GM23338 (cell line): Measurements from ENCODE around the gene MVB12B. TPM values are rescaled to one million over a fixed set of nuclear protein-coding genes. Genes with fewer than 3 reads are reported as not detected.

Experiments
- ATAC-seq: fragments of 200-7000 bp; cut with Tn5 transposase; 3 replicates; pipeline ENCODE4 v1.9.1; 2020
- DNase-seq: peaks from one replicate; pipeline ENCODE4 v3.0.0-alpha.2; 2015; ENCODE audit warnings: low spot score
- H2AFZ ChIP-seq: fragments of 200-600 bp; sonication (generic); 2 replicates; pipeline ENCODE4 v1.8.0; 2016; ENCODE audit warnings: antibody characterized with exemption, mild to moderate bottlenecking, moderate library complexity
- H3F3A ChIP-seq: fragments of 200-600 bp; sonication (generic); replicated peaks from 2 replicates; pipeline ENCODE4 v1.8.0; 2017; ENCODE audit warnings: antibody characterized with exemption, mixed run types, low read depth
- H3K27ac ChIP-seq: fragments of 200-600 bp; sonication (generic); 2 replicates; pipeline ENCODE4 v1.6.1; 2016; ENCODE audit warnings: low read depth
- H3K27me3 ChIP-seq: fragments of 200-600 bp; sonication (generic); 2 replicates; pipeline ENCODE4 v1.8.0; 2016; ENCODE audit warnings: mild to moderate bottlenecking, mixed run types, moderate library complexity; ENCODE audit not compliant: insufficient read depth
- H3K36me3 ChIP-seq: fragments of 200-600 bp; sonication (generic); 2 replicates; pipeline ENCODE4 v1.8.0; 2016; ENCODE audit warnings: mild to moderate bottlenecking; ENCODE audit not compliant: insufficient read depth
- H3K4me1 ChIP-seq: fragments of 200-600 bp; sonication (generic); 2 replicates; pipeline ENCODE4 v1.8.0; 2016; ENCODE audit warnings: mild to moderate bottlenecking, moderate library complexity; ENCODE audit not compliant: insufficient read depth
- H3K4me2 ChIP-seq: fragments of 200-600 bp; sonication (generic); 2 replicates; pipeline ENCODE4 v1.7.1; 2017; ENCODE audit warnings: mixed run types
- H3K4me3 ChIP-seq: fragments of 200-600 bp; sonication (generic); 2 replicates; pipeline ENCODE4 v1.6.1; 2016; ENCODE audit warnings: mixed run types
- H3K79me2 ChIP-seq: fragments of 200-600 bp; sonication (generic); replicated peaks from 2 replicates; pipeline ENCODE4 v1.8.0; 2017; ENCODE audit warnings: mild to moderate bottlenecking; ENCODE audit not compliant: insufficient read depth
- H3K9me2 ChIP-seq: fragments of 200-600 bp; sonication (generic); 2 replicates; pipeline ENCODE4 v1.8.0; 2017; ENCODE audit not compliant: insufficient read depth
- H4K20me1 ChIP-seq: fragments of 200-600 bp; sonication (generic); replicated peaks from 2 replicates; pipeline ENCODE4 v1.8.0; 2017; ENCODE audit warnings: mild to moderate bottlenecking; ENCODE audit not compliant: insufficient read depth
- H3K27ac Mint-ChIP-seq: 2 replicates; pipeline ENCODE4 v1.8.0; 2020; ENCODE audit warnings: inconsistent platforms, mild to moderate bottlenecking, moderate library complexity, mixed read lengths
- H3K27me3 Mint-ChIP-seq: 3 replicates; pipeline ENCODE4 v1.8.0; 2022; ENCODE audit warnings: low read depth, mild to moderate bottlenecking, moderate library complexity, mixed read lengths, inconsistent platforms; ENCODE audit not compliant: insufficient read depth, poor library complexity
- H3K36me3 Mint-ChIP-seq: 3 replicates; pipeline ENCODE4 v1.8.0; 2021; ENCODE audit warnings: low read depth, mild to moderate bottlenecking, inconsistent platforms, moderate library complexity, mixed read lengths
- H3K4me1 Mint-ChIP-seq: 3 replicates; pipeline ENCODE4 v1.8.0; 2020; ENCODE audit warnings: mild to moderate bottlenecking, inconsistent platforms, mixed read lengths
- H3K4me3 Mint-ChIP-seq: 3 replicates; pipeline ENCODE4 v1.8.0; 2021; ENCODE audit warnings: moderate library complexity, mild to moderate bottlenecking, inconsistent platforms, mixed read lengths
- H3K9me3 Mint-ChIP-seq: 3 replicates; pipeline ENCODE4 v1.8.0; 2020; ENCODE audit warnings: moderate library complexity, mild to moderate bottlenecking, inconsistent platforms, mixed read lengths
- CREB1 ChIP-seq: fragments of 250-450 bp; sonication (Bioruptor Pico); IDR thresholded peaks from 2 replicates; pipeline ENCODE4 v1.5.0; 2020; ENCODE audit warnings: low read depth, mild to moderate bottlenecking, moderate library complexity
- CTCF ChIP-seq, 2 experiments: fragments of 200-600 bp in 1 of 2; sonication (generic) in 1 of 2; conservative IDR thresholded peaks; 2 replicates each; pipeline versions ENCODE4 v1.5.1 to v1.6.1; 2016 to 2017; ENCODE audit warnings: antibody characterized with exemption in 2 of 2, low read depth in 2 of 2, mild to moderate bottlenecking in 2 of 2, moderate library complexity in 1 of 2
- ETS1 ChIP-seq: IDR thresholded peaks from 2 replicates; pipeline ENCODE4 v1.6.1; 2016; ENCODE audit warnings: antibody characterized with exemption
- EZH2 ChIP-seq: fragments of 200-600 bp; sonication (generic); IDR thresholded peaks from one replicate; pipeline ENCODE4 v1.8.0; 2017; ENCODE audit warnings: antibody characterized with exemption, mild to moderate bottlenecking, low read depth; ENCODE audit not compliant: unreplicated experiment
- EZH2phosphoT487 ChIP-seq: fragments of 200-600 bp; sonication (generic); IDR thresholded peaks from one replicate; pipeline ENCODE4 v1.8.1; 2018; ENCODE audit warnings: antibody characterized with exemption; ENCODE audit not compliant: unreplicated experiment
- JUNB ChIP-seq: IDR thresholded peaks from one replicate; pipeline ENCODE4 v1.6.1; 2016; ENCODE audit warnings: antibody characterized with exemption; ENCODE audit not compliant: unreplicated experiment
- NANOG ChIP-seq: IDR thresholded peaks from 2 replicates; pipeline ENCODE4 v1.6.1; 2016; ENCODE audit warnings: antibody characterized with exemption, borderline replicate concordance
- POLR2AphosphoS5 ChIP-seq: IDR thresholded peaks from 2 replicates; pipeline ENCODE4 v1.6.1; 2016; ENCODE audit warnings: antibody characterized with exemption, low read depth
- STAT1 ChIP-seq: IDR thresholded peaks from one replicate; pipeline ENCODE4 v1.6.1; 2016; ENCODE audit warnings: antibody characterized with exemption; ENCODE audit not compliant: unreplicated experiment
- ZNF114 ChIP-seq: fragments of 250-450 bp; sonication (Bioruptor Pico); IDR thresholded peaks from 2 replicates; pipeline ENCODE4 v1.5.0; 2020; ENCODE audit warnings: mild to moderate bottlenecking, moderate library complexity
- ZNF331 ChIP-seq: fragments of 250-450 bp; sonication (Bioruptor Pico); IDR thresholded peaks from 2 replicates; pipeline ENCODE4 v1.5.0; 2020; ENCODE audit warnings: low read depth, mild to moderate bottlenecking, moderate library complexity
- ZNF462 ChIP-seq: fragments of 250-450 bp; sonication (Bioruptor Pico); IDR thresholded peaks from 2 replicates; pipeline ENCODE4 v1.5.0; 2020; ENCODE audit warnings: mild to moderate bottlenecking, moderate library complexity
- polyA plus RNA-seq: library from polyadenylated mRNA; unstranded; fragments of >200 nt; fragmentation: Nextera tagmentation; extraction: Ambion mirVana; gene quantifications from 2 replicates; pipeline ENCODE4 v1.2.1, GENCODE V29; 2016
- total RNA-seq: library from RNA; depleted of rRNA; stranded (reverse); fragments of >200 nt; shearing (Covaris generic); gene quantifications from 2 replicates; pipeline ENCODE4 v1.2.3, GENCODE V29; 2014
- TF ChIP-seq, protein P1 (sequence below): IDR thresholded peaks from one replicate; pipeline ENCODE4 v1.6.1; 2018; ENCODE audit warnings: antibody characterized with exemption; ENCODE audit not compliant: unreplicated experiment

MVB12B gene
- total and polyA plus RNA-seq, 2 experiments from 2014 or later: 1.9 to 6.6 TPM

DNA sequence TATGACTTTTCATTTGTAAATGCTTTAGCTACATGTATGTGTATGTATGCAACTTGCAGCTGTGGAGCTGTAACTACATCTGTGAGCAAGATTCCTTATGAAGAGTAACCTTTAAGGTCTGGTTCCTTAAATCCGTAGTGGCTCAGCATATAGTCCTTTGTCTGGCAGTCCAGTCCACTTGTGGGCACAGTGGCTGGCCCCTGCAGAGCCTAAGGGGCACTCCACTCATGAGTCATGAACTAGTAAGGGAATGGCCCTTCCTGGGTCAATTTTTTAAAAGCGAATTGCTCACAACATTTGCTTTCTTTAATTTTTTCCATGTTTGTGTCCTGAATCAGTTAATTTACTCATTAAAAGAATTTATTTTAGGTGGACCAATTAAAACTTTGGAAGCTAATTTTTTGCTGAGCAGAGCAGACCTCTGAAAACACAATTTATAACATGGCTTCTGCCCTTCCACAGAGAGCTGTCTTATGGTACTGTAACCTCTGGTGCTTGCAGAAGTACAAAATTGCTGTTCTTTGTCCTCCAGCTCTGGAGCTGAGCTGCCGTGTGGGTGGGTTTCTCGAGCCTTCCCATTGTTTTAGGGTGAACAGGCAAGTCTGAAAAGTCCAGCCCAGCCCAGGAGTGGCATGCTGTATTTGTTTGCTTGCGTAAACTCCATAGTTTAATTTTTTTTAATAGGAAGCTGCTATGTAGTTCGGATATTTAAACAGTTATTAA lies 110.1 kb downstream of the MVB12B start:
- H3K36me3 Mint-ChIP-seq: no peaks in the 10 kb centered on the region
- peaks cover 6% of the 10 kb centered on the region for H3K27me3 Mint-ChIP-seq
- peaks cover 5% of the 10 kb centered on the region; the same call in 1 of the 2 replicates for H3K4me1 ChIP-seq
- no peak for TF ChIP-seq NANOG
- TF ChIP-seq ETS1: no peak
- TF ChIP-seq ZNF462: no peak
- no peak for TF ChIP-seq ZNF114 (CRISPR knock-in tag)
- no peak for TF ChIP-seq CTCF (conservative IDR thresholded peaks at IDR 0.05; ENCODE audit: low read depth in 2 of 2)
- TF ChIP-seq CREB1 (CRISPR knock-in tag): no peak
- TF ChIP-seq EZH2phosphoT487: no peak
- no peak for TF ChIP-seq STAT1
- TF ChIP-seq, protein P1, sequence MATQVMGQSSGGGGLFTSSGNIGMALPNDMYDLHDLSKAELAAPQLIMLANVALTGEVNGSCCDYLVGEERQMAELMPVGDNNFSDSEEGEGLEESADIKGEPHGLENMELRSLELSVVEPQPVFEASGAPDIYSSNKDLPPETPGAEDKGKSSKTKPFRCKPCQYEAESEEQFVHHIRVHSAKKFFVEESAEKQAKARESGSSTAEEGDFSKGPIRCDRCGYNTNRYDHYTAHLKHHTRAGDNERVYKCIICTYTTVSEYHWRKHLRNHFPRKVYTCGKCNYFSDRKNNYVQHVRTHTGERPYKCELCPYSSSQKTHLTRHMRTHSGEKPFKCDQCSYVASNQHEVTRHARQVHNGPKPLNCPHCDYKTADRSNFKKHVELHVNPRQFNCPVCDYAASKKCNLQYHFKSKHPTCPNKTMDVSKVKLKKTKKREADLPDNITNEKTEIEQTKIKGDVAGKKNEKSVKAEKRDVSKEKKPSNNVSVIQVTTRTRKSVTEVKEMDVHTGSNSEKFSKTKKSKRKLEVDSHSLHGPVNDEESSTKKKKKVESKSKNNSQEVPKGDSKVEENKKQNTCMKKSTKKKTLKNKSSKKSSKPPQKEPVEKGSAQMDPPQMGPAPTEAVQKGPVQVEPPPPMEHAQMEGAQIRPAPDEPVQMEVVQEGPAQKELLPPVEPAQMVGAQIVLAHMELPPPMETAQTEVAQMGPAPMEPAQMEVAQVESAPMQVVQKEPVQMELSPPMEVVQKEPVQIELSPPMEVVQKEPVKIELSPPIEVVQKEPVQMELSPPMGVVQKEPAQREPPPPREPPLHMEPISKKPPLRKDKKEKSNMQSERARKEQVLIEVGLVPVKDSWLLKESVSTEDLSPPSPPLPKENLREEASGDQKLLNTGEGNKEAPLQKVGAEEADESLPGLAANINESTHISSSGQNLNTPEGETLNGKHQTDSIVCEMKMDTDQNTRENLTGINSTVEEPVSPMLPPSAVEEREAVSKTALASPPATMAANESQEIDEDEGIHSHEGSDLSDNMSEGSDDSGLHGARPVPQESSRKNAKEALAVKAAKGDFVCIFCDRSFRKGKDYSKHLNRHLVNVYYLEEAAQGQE: no peak
- TF ChIP-seq EZH2: no peak
- no peak for TF ChIP-seq ZNF331 (CRISPR knock-in tag)
- TF ChIP-seq POLR2AphosphoS5: no peak
- no peak for TF ChIP-seq JUNB
- H2AFZ ChIP-seq: no peak overlapping the region
- H3K27ac ChIP-seq: no peak overlapping the region
- H3K79me2 ChIP-seq: no peaks in the 10 kb centered on the region
- H3K4me1 Mint-ChIP-seq: peaks cover 19% of the 10 kb centered on the region
- no peaks in the 10 kb centered on the region for H3K9me2 ChIP-seq
- no peaks in the 10 kb centered on the region for H3K27me3 ChIP-seq
- no peaks in the 10 kb centered on the region for H3F3A ChIP-seq
- H3K4me2 ChIP-seq: no peak overlapping the region
- ATAC-seq (no peak), DNase-seq (no peak)
- no peak overlapping the region for H3K4me3 ChIP-seq
- no peaks in the 10 kb centered on the region for H4K20me1 ChIP-seq
- no peaks in the 10 kb centered on the region; the same call in 2 of the 3 replicates for H3K9me3 Mint-ChIP-seq
- no peak overlapping the region for H3K27ac Mint-ChIP-seq
- no peak overlapping the region for H3K4me3 Mint-ChIP-seq
- H3K36me3 ChIP-seq: no peaks in the 10 kb centered on the region
